Measurements from ENCODE around the gene DUSP22.

DNA sequence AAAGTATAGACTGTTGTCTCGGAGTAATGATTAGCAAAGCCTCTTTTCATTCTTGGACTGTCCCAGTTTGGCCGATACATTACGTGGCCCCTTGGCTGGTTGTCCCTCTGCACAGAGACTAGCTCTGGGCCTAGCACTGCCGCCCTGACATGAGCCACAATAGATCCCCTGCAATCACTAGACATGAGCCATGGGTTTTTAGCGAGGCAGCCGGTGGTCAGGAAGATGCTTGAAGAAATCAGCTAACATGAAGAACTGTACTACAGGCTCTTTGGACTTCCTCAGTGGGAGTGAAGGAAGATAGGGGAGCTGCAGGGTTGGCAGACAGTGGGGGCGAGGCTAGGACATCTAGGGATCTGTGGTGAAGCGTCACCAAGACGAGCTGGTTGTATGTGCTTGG is 11.0 kb downstream of the DUSP22 start:
- TF ChIP-seq, protein P1, sequence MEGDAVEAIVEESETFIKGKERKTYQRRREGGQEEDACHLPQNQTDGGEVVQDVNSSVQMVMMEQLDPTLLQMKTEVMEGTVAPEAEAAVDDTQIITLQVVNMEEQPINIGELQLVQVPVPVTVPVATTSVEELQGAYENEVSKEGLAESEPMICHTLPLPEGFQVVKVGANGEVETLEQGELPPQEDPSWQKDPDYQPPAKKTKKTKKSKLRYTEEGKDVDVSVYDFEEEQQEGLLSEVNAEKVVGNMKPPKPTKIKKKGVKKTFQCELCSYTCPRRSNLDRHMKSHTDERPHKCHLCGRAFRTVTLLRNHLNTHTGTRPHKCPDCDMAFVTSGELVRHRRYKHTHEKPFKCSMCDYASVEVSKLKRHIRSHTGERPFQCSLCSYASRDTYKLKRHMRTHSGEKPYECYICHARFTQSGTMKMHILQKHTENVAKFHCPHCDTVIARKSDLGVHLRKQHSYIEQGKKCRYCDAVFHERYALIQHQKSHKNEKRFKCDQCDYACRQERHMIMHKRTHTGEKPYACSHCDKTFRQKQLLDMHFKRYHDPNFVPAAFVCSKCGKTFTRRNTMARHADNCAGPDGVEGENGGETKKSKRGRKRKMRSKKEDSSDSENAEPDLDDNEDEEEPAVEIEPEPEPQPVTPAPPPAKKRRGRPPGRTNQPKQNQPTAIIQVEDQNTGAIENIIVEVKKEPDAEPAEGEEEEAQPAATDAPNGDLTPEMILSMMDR (IDR thresholded peaks at IDR 0.05; ENCODE audit: low read length), result no peak
- TF ChIP-seq EZH2 (optimal IDR thresholded peaks at IDR 0.05; ENCODE audit: low read depth, low read length), result no peak
